ENCODE data around the gene FKTN. TPM values are rescaled to one million over a fixed set of nuclear protein-coding genes. Genes with fewer than 3 reads are reported as not detected.

FKTN gene
- total RNA-seq, 2 donors from 2014 or later: 11.7 to 20.8 TPM

DNA sequence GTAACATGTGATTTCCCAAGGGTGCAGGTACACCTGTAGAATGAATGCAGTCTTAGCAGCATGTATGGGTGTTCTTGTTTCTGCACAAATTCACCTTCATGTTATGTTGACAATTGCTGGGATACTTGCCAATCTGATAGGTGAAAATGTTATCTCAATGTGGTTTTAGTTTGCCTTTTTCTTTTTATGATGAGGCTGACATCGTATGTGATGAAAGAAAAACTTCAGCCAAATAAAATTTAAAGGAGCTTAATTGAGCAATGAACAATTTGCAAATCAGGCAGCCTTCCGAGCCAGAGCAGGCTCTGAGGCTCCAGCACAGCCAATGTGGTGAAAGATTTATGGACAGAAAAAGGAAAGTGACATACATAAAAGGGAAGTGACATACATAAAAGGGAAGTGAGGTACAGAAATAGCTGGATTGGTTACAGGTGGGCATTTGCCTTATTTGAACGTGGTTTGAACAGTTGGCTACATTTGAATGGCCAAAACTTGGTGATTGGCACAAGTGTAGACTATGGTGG lies 114.8 kb downstream of the FKTN start:
- H3K4me3 Mint-ChIP-seq: no peak overlapping the region
- Histone ChIP-seq H3K9ac (ENCODE audit: extremely low read depth, low read length, poor library complexity, severe bottlenecking) (no peak overlapping the region), H3K27ac (ENCODE audit: low read depth, low read length) (no peak overlapping the region), H3K36me3 (ENCODE audit: control insufficient read depth, insufficient read depth, low read length) (no peaks in the 10 kb centered on the region), H3K9me3 (ENCODE audit: control insufficient read depth, low read length) (no peaks in the 10 kb centered on the region), H3K4me1 (ENCODE audit: control insufficient read depth, insufficient read depth, low read length) (peaks cover 12% of the 10 kb centered on the region), H3K27me3 (ENCODE audit: control insufficient read depth, insufficient read depth, low read length, poor library complexity, severe bottlenecking) (peaks cover 27% of the 10 kb centered on the region), H3K4me3 (ENCODE audit: low read length) (no peak overlapping the region)
- H3K9me3 Mint-ChIP-seq: no peaks in the 10 kb centered on the region
- DNase-seq: no peak
- peaks cover 29% of the 10 kb centered on the region for H3K4me1 Mint-ChIP-seq
- TF ChIP-seq, protein P1, sequence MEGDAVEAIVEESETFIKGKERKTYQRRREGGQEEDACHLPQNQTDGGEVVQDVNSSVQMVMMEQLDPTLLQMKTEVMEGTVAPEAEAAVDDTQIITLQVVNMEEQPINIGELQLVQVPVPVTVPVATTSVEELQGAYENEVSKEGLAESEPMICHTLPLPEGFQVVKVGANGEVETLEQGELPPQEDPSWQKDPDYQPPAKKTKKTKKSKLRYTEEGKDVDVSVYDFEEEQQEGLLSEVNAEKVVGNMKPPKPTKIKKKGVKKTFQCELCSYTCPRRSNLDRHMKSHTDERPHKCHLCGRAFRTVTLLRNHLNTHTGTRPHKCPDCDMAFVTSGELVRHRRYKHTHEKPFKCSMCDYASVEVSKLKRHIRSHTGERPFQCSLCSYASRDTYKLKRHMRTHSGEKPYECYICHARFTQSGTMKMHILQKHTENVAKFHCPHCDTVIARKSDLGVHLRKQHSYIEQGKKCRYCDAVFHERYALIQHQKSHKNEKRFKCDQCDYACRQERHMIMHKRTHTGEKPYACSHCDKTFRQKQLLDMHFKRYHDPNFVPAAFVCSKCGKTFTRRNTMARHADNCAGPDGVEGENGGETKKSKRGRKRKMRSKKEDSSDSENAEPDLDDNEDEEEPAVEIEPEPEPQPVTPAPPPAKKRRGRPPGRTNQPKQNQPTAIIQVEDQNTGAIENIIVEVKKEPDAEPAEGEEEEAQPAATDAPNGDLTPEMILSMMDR (conservative IDR thresholded peaks at IDR 0.05): no peak
- H3K27ac Mint-ChIP-seq: no peak overlapping the region
- no peaks in the 10 kb centered on the region for H3K36me3 Mint-ChIP-seq (ENCODE audit: low read depth)
- peaks cover 42% of the 10 kb centered on the region for H3K27me3 Mint-ChIP-seq (ENCODE audit: insufficient read depth)
- 90 to 94% methylated on average over 3 of the region's 3 CpGs for WGBS, 2 experiments (ENCODE audit: insufficient coverage in 1 of 2, insufficient read length in 1 of 2)

DNA sequence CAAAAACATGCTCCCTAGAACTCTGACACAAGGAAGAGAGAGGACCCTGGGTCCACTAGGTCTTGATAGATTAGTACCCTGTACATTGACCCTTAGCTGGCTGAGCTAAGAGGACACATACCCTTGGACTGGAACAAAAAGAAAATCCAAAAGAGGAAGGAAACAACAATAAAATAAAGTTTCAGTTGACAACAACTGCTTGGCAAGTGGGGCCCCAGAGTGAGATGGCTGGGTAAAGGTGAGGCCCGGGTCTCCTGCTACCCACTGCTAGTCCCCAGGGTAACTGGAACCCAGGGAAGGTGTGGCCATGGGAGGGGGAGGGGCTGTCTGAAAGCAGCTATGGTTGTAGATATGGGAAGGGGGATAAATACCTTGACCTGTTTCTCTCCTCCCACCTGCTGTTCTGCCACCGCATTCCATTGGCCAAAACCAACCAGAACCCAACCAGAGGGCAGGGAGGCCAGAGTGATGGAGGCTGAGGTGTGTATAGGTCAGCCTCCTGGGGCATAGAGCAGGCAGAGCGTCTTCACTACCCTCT lies 116.0 kb downstream of the FKTN start:
- 96 to 100% methylated on average over 1 to 3 of the region's 3 CpGs for WGBS, 2 experiments (ENCODE audit: insufficient coverage in 1 of 2, insufficient read length in 1 of 2)
- Mint-ChIP-seq H3K27ac (no peak overlapping the region), H3K9me3 (no peaks in the 10 kb centered on the region), H3K27me3 (ENCODE audit: insufficient read depth) (peaks cover 37% of the 10 kb centered on the region), H3K36me3 (ENCODE audit: low read depth) (no peaks in the 10 kb centered on the region), H3K4me3 (no peak overlapping the region), H3K4me1 (peaks cover 36% of the 10 kb centered on the region)
- peaks cover 20% of the 10 kb centered on the region for H3K4me1 ChIP-seq (ENCODE audit: control insufficient read depth, insufficient read depth, low read length)
- DNase-seq: peak; percentile 69
- H3K27ac ChIP-seq (ENCODE audit: low read depth, low read length): no peak overlapping the region
- no peaks in the 10 kb centered on the region for H3K36me3 ChIP-seq (ENCODE audit: control insufficient read depth, insufficient read depth, low read length)
- TF ChIP-seq, protein P1 (conservative IDR thresholded peaks at IDR 0.05): no peak
- no peak overlapping the region for H3K4me3 ChIP-seq (ENCODE audit: low read length)
- no peaks in the 10 kb centered on the region for H3K9me3 ChIP-seq (ENCODE audit: control insufficient read depth, low read length)
- H3K9ac ChIP-seq (ENCODE audit: extremely low read depth, low read length, poor library complexity, severe bottlenecking): no peak overlapping the region
- peaks cover 27% of the 10 kb centered on the region for H3K27me3 ChIP-seq (ENCODE audit: control insufficient read depth, insufficient read depth, low read length, poor library complexity, severe bottlenecking)

DNA sequence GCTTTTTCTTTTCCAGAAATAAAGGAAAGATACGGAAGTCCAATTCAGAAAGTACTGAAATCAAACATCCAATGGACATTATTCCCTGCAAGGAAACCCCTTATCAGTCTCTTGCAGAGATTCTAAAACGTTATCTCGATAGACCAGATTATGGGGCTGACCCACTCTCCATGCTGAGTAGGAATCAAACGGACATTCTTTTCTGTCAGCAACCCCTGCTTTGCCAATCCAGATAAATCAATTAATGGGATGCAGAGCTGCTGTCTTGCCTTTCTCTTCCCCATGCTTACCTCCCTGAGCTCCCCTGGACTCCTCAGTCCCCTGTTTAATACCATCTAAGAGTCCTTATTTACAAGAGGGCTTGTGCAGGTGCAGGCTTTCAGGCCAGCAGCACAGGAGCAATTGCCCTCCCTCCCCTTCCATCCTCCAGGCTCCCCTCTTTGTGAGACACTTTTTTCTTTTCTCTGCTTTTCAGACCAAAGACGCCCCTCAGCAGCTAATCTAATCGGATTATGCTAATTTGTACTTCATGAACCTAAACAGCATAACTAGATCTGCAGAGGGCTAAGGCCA lies 118.5 kb downstream of the FKTN start:
- Histone ChIP-seq H3K36me3 (ENCODE audit: control insufficient read depth, insufficient read depth, low read length) (no peaks in the 10 kb centered on the region), H3K9me3 (ENCODE audit: control insufficient read depth, low read length) (no peaks in the 10 kb centered on the region), H3K27ac (ENCODE audit: low read depth, low read length) (no peak overlapping the region), H3K4me1 (ENCODE audit: control insufficient read depth, insufficient read depth, low read length) (peaks cover 35% of the 10 kb centered on the region), H3K9ac (ENCODE audit: extremely low read depth, low read length, poor library complexity, severe bottlenecking) (no peak overlapping the region), H3K27me3 (ENCODE audit: control insufficient read depth, insufficient read depth, low read length, poor library complexity, severe bottlenecking) (peaks cover 12% of the 10 kb centered on the region), H3K4me3 (ENCODE audit: low read length) (no peak overlapping the region)
- Mint-ChIP-seq H3K27ac (no peak overlapping the region), H3K4me3 (no peak overlapping the region), H3K36me3 (ENCODE audit: low read depth) (no peaks in the 10 kb centered on the region), H3K4me1 (peaks cover 47% of the 10 kb centered on the region), H3K27me3 (ENCODE audit: insufficient read depth) (peaks cover 20% of the 10 kb centered on the region), H3K9me3 (no peaks in the 10 kb centered on the region)
- TF ChIP-seq, protein P1 (conservative IDR thresholded peaks at IDR 0.05): no peak
- DNase-seq: peak; percentile 56
- 51 to 58% methylated on average over 5 to 6 of the region's 6 CpGs for WGBS, 2 experiments (ENCODE audit: insufficient coverage in 1 of 2, insufficient read length in 1 of 2)

All from endodermal cell (in vitro differentiated cells).